HG03432 (cell line): ENCODE measurements around the gene LRRC4C.
A peak's percentile ranks its signal among the peaks of the same experiment; 100 is the strongest.

ENCODE experiments used
- ATAC-seq: cut with Tn5 transposase; IDR thresholded peaks from one replicate; pipeline ENCODE4 v1.9.1; 2021; ENCODE audit warnings: mild to moderate bottlenecking, moderate library complexity; ENCODE audit not compliant: unreplicated experiment

The LRRC4C gene

GRCh38 chr11:40139536-40139935 is 1319.9 kb downstream of the LRRC4C start:
- ATAC-seq = no peak

- ATAC-seq = no peak
Observed at GRCh38 chr11:40139066-40139465, 1320.4 kb downstream of the LRRC4C start.

- no peak for ATAC-seq
Observed at GRCh38 chr11:40134820-40135570, 1324.5 kb downstream of the LRRC4C start.

GRCh38 chr11:40133498-40133897 is 1326.0 kb downstream of the LRRC4C start:
- no peak for ATAC-seq

- ATAC-seq = no peak
Observed at GRCh38 chr11:40132912-40133311, 1326.5 kb downstream of the LRRC4C start.

GRCh38 chr11:40130427-40130826 is 1329.0 kb downstream of the LRRC4C start:
- peak; percentile 88 for ATAC-seq

GRCh38 chr11:40129266-40129665 is 1330.2 kb downstream of the LRRC4C start:
- no peak for ATAC-seq

- ATAC-seq = no peak
Observed at GRCh38 chr11:40125054-40125453, 1334.4 kb downstream of the LRRC4C start.

- no peak for ATAC-seq
Observed at GRCh38 chr11:40119661-40120060, 1339.8 kb downstream of the LRRC4C start.

DNA sequence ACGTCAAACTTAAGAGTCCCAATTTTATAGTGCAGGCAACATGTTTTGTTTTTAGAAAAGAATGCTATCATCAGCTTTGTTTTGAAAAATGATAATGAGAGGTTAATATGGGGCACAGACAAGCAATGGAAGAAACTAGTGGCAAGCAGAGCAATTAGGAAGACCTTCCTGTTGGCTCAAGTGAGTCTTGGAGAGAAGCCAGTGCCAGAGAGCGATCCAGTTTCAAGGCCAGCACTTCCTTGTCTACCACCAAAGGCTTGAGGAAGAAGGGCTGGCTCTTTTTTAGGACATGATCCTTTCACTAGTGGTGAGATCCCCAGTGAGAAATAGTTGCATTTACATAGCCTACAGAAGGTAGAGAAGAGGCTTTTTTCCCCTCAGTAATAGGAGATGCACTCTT is 1340.7 kb downstream of the LRRC4C start:
- ATAC-seq = no peak

DNA sequence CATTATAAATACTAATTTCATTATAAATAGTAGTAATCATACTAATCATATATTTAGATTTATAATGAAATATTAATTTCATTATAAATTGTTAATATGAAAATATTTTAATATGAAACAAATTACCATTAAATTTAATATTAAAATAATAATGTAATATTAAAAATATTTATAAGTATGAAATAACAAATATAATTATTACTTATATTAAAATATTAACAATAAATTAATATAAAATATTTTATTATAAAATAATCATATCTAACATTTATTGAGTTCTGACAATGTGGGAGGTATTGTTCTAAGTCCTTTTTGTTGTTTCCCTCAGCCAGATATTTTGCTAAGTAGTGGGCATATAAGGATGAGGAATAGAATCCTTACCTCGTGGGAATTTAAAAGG is 1341.4 kb downstream of the LRRC4C start:
- ATAC-seq = no peak

- ATAC-seq = no peak
Observed at GRCh38 chr11:40104941-40105550, 1354.4 kb downstream of the LRRC4C start.

- no peak for ATAC-seq
Observed at GRCh38 chr11:40100781-40101180, 1358.7 kb downstream of the LRRC4C start.

GRCh38 chr11:40100162-40100553 is 1359.3 kb downstream of the LRRC4C start:
- ATAC-seq = no peak

- ATAC-seq = no peak
Observed at GRCh38 chr11:40099426-40100161, 1359.9 kb downstream of the LRRC4C start.

- no peak for ATAC-seq
Observed at GRCh38 chr11:40095446-40095845, 1364.0 kb downstream of the LRRC4C start.

DNA sequence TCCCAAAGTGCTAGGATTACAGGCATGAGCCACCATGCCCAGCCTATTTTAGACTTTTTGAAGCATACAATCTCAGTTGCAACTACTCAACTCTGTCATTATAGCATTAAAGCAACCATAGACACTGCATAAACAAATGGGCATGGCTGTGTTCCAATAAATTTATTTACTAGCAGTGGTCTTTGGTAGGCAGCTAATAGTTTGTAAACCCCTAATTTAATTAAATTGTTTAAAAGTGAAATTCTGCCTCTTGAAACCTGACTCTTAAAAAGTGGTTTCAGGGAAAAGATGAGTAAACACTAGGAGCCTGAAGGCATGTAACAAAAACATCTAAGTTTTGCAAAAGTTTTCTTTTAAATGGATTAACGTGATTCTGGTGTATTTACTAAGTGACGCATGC is 1364.5 kb downstream of the LRRC4C start:
- no peak for ATAC-seq

GRCh38 chr11:40080434-40080833 is 1379.0 kb downstream of the LRRC4C start:
- no peak for ATAC-seq
